HL-60 (cell line): ENCODE measurements around the gene HLA-F.
A peak's percentile ranks its signal among the peaks of the same experiment; 100 is the strongest.

Source experiments
- DNase-seq, 2 experiments: peaks; one replicate each; pipeline ENCODE4 v3.0.0-alpha.2; 2010 to 2020; ENCODE audit warnings: low read depth in 1 of 2, low spot score in 1 of 2
- H3K27ac ChIP-seq: fragments of 250-450 bp; sonication (Bioruptor Pico); replicated peaks from 2 replicates; pipeline ENCODE4 v1.5.1; 2020; ENCODE audit warnings: mild to moderate bottlenecking, moderate library complexity
- H3K27me3 ChIP-seq: fragments of 250-450 bp; sonication (Bioruptor Pico); 2 replicates; pipeline ENCODE4 v1.5.1; 2021; ENCODE audit warnings: mild to moderate bottlenecking, moderate library complexity; ENCODE audit not compliant: insufficient read depth, poor library complexity, severe bottlenecking
- H3K4me3 ChIP-seq: replicated peaks from 2 replicates; pipeline ENCODE4 v1.5.1; 2011; ENCODE audit warnings: mild to moderate bottlenecking, control low read depth, low read length; ENCODE audit not compliant: insufficient read depth
- GABPA ChIP-seq: IDR thresholded peaks from 2 replicates; pipeline ENCODE4 v1.6.1; 2012; ENCODE audit warnings: low read depth
- POLR2AphosphoS5 ChIP-seq: IDR thresholded peaks from 2 replicates; pipeline ENCODE4 v1.6.1; 2012; ENCODE audit warnings: low read depth
- SPI1 ChIP-seq: IDR thresholded peaks from 2 replicates; pipeline ENCODE4 v1.6.1; 2012; ENCODE audit warnings: low read depth, mild to moderate bottlenecking, borderline replicate concordance
- TF ChIP-seq, protein P1 (sequence below): IDR thresholded peaks from one replicate; pipeline ENCODE4 v1.5.1; 2011; ENCODE audit warnings: low read length, control low read depth, inconsistent platforms; ENCODE audit not compliant: insufficient read depth
- TF ChIP-seq, protein P2 (sequence below): IDR thresholded peaks from 2 replicates; pipeline ENCODE4 v1.6.1; 2012; ENCODE audit warnings: low read depth; ENCODE audit not compliant: insufficient replicate concordance

Gene HLA-F

DNA sequence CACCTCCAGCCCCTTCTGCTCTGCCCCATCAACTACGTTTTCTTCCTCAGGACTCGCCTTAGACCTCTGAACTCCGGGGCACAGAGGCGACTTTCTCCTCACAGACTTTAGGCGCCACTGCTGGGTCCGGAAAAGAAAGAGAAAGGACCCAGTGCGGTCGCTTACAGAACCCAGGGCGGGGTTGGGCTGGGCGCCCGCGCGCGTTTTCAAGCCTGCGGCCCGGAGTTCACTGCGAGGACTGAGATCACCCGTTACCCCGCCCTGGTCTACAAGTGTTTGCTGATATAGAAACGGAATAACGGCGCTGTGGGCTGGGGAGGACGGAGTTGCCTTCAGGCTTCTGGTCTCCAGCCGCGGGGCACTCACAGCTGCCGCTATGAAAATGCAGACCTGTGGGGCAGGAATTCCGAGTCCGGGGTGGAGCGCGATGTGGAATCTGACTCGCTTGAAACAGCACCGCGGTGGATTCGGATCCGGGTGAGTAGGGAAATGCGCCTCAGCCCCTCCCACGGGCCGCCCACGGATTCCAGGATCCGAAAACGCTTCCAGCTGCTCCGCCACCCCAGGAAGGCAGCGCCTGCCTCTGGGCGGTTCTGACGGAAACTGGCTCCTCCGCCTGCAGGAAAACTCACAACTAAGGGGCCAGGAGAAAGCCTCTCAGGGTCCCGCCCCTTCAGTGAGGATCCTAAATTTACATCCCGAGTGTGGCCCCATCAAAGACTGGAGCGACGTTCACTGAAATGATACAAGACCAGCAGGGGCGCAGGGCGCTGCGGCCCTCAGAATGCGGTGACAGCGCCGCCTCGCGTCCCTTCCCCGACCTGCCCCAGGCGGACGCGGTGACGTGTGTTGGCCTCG is 29.4 kb downstream of the HLA-F start:
- no peak overlapping the region for H3K27ac ChIP-seq
- peak overlapping the region; percentile 79 for H3K4me3 ChIP-seq
- no peak for TF ChIP-seq SPI1
- TF ChIP-seq, protein P1, sequence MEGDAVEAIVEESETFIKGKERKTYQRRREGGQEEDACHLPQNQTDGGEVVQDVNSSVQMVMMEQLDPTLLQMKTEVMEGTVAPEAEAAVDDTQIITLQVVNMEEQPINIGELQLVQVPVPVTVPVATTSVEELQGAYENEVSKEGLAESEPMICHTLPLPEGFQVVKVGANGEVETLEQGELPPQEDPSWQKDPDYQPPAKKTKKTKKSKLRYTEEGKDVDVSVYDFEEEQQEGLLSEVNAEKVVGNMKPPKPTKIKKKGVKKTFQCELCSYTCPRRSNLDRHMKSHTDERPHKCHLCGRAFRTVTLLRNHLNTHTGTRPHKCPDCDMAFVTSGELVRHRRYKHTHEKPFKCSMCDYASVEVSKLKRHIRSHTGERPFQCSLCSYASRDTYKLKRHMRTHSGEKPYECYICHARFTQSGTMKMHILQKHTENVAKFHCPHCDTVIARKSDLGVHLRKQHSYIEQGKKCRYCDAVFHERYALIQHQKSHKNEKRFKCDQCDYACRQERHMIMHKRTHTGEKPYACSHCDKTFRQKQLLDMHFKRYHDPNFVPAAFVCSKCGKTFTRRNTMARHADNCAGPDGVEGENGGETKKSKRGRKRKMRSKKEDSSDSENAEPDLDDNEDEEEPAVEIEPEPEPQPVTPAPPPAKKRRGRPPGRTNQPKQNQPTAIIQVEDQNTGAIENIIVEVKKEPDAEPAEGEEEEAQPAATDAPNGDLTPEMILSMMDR = peak; percentile 95
- peaks cover 29% of the 10 kb centered on the region for H3K27me3 ChIP-seq
- DNase-seq = peak; percentile 31 to 66

DNA sequence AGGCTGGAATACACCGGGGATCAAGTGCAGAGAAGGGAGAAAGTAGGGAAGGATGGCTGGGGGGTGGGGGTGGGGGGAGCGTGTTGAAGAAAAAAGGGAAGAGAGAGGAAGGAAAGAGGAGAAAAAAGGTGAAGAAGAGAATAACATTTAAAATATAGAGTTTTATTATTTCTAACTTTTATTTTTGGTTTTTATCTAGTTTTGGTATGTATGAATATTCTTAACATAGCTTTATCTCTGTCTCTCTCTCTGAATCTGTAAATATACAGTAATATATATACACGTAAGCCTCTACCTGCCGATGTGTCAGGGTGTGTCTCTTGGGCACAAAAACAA is 30.0 kb downstream of the HLA-F start:
- DNase-seq = no peak
- H3K27me3 ChIP-seq = peaks cover 29% of the 10 kb centered on the region
- TF ChIP-seq GABPA = no peak
- TF ChIP-seq, protein P1 = no peak
- TF ChIP-seq SPI1 = no peak
- TF ChIP-seq, protein P2, sequence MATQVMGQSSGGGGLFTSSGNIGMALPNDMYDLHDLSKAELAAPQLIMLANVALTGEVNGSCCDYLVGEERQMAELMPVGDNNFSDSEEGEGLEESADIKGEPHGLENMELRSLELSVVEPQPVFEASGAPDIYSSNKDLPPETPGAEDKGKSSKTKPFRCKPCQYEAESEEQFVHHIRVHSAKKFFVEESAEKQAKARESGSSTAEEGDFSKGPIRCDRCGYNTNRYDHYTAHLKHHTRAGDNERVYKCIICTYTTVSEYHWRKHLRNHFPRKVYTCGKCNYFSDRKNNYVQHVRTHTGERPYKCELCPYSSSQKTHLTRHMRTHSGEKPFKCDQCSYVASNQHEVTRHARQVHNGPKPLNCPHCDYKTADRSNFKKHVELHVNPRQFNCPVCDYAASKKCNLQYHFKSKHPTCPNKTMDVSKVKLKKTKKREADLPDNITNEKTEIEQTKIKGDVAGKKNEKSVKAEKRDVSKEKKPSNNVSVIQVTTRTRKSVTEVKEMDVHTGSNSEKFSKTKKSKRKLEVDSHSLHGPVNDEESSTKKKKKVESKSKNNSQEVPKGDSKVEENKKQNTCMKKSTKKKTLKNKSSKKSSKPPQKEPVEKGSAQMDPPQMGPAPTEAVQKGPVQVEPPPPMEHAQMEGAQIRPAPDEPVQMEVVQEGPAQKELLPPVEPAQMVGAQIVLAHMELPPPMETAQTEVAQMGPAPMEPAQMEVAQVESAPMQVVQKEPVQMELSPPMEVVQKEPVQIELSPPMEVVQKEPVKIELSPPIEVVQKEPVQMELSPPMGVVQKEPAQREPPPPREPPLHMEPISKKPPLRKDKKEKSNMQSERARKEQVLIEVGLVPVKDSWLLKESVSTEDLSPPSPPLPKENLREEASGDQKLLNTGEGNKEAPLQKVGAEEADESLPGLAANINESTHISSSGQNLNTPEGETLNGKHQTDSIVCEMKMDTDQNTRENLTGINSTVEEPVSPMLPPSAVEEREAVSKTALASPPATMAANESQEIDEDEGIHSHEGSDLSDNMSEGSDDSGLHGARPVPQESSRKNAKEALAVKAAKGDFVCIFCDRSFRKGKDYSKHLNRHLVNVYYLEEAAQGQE = no peak
- no peak for TF ChIP-seq POLR2AphosphoS5
- peak overlapping the region; percentile 79; the same call in 1 of the 2 replicates for H3K4me3 ChIP-seq
- H3K27ac ChIP-seq = no peak overlapping the region

DNA sequence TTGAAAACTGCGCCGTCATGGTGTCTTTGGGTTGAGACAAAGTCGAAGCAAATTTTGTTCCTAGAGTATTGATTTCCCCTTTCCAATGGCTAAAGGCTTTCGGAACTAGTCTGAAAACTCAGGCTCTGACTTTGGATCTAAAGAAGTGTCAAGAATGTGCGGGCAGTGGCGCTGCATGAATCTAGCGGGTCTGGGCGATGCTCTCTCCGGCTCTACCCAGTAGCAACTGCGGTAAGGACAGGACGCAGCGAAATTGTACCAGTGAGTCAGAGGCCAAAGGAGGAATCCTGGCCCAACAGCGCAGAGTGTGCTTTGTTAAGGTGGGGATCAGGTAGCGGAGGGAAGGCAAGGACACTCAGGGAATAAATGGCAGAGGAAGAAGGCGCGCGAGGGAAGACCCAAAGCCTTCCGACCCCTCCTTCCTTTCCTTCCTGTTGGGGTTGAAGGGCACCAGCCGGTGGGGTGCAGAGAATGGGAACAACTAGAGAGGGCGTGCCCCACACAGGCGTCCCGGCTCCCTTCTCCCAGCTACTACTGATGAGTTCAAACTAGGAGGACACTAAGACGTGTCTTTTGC is 32.1 kb downstream of the HLA-F start:
- no peak for DNase-seq
- TF ChIP-seq, protein P2 = no peak
- TF ChIP-seq SPI1 (no peak), POLR2AphosphoS5 (no peak), GABPA (no peak)
- TF ChIP-seq, protein P1 = no peak
- Histone ChIP-seq H3K4me3 (no peak overlapping the region), H3K27me3 (peaks cover 13% of the 10 kb centered on the region), H3K27ac (no peak overlapping the region)
